Epithelial cell of proximal tubule (primary cell): ENCODE measurements around the gene TRIM62. TPM values are rescaled to one million over a fixed set of nuclear protein-coding genes. Genes with fewer than 3 reads are reported as not detected.

Source experiments
- DNase-seq: peaks from one replicate; pipeline ENCODE4 v3.0.0-alpha.2; 2011; ENCODE audit warnings: low read depth
- H3K4me3 ChIP-seq: 2 replicates; pipeline ENCODE4 v1.5.1; 2011; ENCODE audit warnings: low read depth, mild to moderate bottlenecking, low read length
- total RNA-seq: library from RNA; depleted of rRNA; stranded (reverse); fragments of >200 nt; gene quantifications from 2 replicates; pipeline ENCODE4 v1.2.3, GENCODE V29; 2015
- TF ChIP-seq, protein P1 (sequence below): conservative IDR thresholded peaks from 2 replicates; pipeline ENCODE4 v1.5.1; 2012; ENCODE audit warnings: low read depth, mild to moderate bottlenecking, low read length

Gene TRIM62
- total RNA-seq, 1 donor from 2014 or later: 1.4 TPM

DNA sequence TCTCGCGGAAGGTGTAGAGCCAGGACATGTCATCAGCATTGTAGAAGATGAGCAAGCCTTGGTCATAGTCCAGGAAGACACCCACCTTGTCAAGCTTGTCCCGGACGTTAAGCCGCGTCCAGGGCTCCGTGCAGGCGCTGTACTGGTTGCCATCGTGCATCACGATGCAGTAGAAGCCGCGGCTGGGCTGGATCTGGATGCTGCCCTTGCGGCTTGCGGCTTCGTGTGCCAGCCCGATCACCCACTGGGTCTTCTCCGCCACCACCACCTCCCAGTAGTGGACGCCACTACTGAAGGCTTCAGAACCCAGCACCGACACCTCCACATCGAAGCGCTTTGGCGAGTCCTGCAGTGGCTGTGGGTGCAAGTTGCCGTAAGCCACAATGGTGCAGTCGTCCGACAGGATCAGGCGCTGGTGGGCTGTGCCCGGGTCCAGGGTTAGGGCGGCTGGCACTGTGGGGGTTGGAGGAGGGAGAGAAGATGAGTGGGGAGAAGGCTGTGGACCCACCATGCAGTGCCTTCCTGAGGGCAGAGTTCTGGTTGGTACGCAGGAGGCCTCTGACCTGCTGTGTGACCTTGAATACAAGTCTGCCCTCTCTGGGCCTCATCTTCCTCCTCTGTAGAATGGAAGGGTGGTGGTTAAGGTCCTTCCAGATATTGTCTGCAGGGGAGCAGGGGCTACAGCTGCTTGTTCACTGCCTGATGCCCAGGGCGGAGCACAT, 34.4 kb downstream of the TRIM62 start:
- no peak for DNase-seq

DNA sequence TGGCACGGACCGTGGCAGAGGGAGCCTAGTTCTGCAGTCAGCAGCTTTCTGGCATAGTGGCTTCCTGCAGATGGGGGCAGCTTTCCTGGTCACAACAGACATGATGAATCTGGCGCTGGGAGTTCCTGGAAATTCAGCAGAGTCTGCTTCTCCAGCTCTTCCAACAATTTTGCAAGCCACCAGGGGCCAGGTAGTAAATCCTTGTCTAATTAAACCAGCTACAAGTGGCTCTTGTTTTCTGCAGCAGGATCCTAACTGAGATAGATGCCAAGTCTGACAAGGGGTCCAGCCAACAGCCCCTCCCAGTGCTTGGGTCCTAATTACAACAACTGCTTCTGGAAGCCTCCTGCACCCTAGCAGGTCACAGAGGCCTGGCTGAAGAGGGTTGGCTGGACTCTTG, 35.8 kb downstream of the TRIM62 start:
- TF ChIP-seq, protein P1, sequence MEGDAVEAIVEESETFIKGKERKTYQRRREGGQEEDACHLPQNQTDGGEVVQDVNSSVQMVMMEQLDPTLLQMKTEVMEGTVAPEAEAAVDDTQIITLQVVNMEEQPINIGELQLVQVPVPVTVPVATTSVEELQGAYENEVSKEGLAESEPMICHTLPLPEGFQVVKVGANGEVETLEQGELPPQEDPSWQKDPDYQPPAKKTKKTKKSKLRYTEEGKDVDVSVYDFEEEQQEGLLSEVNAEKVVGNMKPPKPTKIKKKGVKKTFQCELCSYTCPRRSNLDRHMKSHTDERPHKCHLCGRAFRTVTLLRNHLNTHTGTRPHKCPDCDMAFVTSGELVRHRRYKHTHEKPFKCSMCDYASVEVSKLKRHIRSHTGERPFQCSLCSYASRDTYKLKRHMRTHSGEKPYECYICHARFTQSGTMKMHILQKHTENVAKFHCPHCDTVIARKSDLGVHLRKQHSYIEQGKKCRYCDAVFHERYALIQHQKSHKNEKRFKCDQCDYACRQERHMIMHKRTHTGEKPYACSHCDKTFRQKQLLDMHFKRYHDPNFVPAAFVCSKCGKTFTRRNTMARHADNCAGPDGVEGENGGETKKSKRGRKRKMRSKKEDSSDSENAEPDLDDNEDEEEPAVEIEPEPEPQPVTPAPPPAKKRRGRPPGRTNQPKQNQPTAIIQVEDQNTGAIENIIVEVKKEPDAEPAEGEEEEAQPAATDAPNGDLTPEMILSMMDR: no peak
- no peak overlapping the region for H3K4me3 ChIP-seq
- DNase-seq: no peak

More for the DNA sequence above, 34.4 kb downstream of the TRIM62 start:
- TF ChIP-seq, protein P1: no peak
- no peak overlapping the region for H3K4me3 ChIP-seq

DNA sequence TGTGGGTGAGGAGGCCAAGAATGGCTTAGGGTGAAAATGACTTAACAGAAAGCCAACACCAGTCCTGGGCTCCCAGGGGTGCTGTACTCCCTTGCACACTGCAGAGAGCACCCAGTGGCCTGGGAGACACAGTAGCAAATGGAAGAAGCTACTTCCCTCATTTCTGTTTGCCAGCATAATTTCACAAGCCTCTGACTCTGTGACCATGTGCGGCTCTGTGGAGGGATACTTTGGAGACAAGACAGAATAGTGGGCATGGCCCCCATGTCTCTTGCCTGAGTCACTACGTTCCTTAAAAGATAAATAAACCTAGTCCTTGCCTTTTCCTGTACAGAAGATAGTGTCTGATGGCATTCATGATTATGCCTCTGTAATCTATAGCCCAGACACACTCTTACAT, 38.1 kb downstream of the TRIM62 start:
- TF ChIP-seq, protein P1: no peak
- no peak for DNase-seq
- no peak overlapping the region for H3K4me3 ChIP-seq

DNA sequence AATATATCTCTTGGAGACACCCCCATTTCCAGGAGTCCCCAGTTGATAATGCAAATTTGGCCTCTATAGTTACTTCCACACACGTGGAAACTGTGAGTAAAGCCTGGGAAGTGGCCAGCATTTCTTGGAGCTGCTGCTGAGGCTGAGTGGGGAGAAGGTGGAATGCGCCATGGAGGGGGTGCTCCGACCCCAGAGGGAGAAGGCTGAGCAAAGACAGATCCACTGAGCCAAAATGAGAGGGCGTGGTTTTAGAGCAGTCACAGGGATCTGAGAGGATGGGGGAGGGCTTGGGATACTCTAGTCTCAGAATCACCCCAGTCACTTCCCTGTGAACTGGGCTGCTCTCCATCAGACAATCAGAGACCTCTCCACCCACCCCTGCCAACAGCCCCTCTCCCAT, 38.7 kb downstream of the TRIM62 start:
- no peak overlapping the region for H3K4me3 ChIP-seq
- TF ChIP-seq, protein P1: no peak
- no peak for DNase-seq

DNA sequence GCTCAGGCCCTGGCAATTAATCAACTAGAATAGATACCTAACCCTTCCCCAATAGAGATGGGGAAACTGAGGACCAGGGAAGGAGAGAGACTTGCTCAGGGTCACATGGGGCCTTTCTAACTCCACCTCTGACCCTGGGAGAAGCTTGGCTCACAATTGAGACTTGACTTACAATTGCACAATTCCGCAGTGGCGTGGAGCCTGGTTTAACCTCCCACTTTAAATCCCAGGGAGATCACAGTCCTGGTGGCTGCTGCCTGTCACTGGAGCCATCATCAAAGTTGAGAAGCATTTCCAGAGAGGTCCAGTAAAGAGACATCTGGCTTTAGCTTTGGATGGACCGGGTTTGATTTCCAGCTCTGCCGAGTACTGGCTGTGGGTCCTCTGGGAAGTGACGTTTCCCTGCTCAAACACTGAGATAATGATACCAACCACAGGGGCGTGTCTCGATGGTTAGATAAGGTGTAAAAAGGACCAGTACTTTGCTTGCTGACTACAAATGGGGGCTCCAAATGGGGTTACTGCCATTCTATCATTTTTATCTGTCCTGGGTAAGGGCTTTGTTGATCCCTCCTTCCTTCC, 39.3 kb downstream of the TRIM62 start:
- DNase-seq: no peak
- TF ChIP-seq, protein P1: no peak
- H3K4me3 ChIP-seq: no peak overlapping the region

DNA sequence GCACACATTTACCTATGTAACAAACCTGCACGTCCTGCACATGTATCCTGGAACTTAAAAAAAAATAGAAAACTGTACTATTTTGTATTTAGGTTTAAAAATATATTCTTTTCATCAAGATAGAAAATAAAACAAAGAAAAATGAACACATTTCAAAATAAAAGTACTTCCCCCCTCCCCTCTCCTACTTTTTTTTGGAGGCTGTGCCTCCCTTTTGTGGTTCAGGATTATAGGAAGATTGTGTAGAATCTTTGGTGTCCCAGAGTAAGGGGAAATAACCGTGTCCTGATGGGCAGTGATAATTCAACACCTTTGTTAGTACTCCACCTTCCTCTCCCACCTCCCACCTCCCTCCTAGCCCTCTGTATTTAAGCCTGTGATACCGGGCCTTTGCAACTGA, 40.1 kb downstream of the TRIM62 start:
- DNase-seq: no peak
- TF ChIP-seq, protein P1: no peak
- no peak overlapping the region for H3K4me3 ChIP-seq

DNA sequence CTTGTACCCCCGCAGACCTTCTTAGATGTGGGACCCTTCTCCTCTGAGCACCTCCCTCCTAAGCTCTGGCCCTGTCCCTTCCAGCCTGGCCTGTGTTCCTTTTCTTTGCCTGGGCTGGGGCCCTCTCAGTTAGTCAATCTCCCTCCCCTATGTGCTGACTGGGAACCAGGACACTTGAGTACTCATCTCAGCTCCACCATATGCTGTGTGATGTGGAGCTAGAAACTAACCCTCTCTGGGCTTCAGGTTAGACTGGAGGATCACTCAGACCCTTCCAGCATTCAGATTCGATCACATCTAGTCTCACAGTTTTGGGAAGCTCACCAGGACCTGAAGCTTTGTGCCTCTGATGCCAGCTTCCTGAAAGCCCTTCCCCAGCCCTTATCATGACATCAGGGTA, 40.6 kb downstream of the TRIM62 start:
- TF ChIP-seq, protein P1: no peak
- no peak overlapping the region for H3K4me3 ChIP-seq
- no peak for DNase-seq
